G401 (cell line): ENCODE data around the gene CCDC88C. TPM values are rescaled to one million over a fixed set of nuclear protein-coding genes. Genes with fewer than 3 reads are reported as not detected.

Experiments used
- DNase-seq: peaks from one replicate; pipeline ENCODE4 v3.0.0-alpha.2; 2015; ENCODE audit warnings: low spot score
- in situ Hi-C: cut with HindIII; loops from 2 replicates; pipeline ENCODE4 v1.10.0; 2016; ENCODE audit warnings: low sequenced_read_pairs, mixed read lengths
- total RNA-seq: library from RNA; depleted of rRNA; stranded (reverse); fragments of >200 nt; shearing (Covaris generic); gene quantifications from 2 replicates; pipeline ENCODE4 v1.2.3, GENCODE V29; 2014

Gene CCDC88C
- total RNA-seq, 1 experiment from 2014 or later = 16.9 TPM

DNA sequence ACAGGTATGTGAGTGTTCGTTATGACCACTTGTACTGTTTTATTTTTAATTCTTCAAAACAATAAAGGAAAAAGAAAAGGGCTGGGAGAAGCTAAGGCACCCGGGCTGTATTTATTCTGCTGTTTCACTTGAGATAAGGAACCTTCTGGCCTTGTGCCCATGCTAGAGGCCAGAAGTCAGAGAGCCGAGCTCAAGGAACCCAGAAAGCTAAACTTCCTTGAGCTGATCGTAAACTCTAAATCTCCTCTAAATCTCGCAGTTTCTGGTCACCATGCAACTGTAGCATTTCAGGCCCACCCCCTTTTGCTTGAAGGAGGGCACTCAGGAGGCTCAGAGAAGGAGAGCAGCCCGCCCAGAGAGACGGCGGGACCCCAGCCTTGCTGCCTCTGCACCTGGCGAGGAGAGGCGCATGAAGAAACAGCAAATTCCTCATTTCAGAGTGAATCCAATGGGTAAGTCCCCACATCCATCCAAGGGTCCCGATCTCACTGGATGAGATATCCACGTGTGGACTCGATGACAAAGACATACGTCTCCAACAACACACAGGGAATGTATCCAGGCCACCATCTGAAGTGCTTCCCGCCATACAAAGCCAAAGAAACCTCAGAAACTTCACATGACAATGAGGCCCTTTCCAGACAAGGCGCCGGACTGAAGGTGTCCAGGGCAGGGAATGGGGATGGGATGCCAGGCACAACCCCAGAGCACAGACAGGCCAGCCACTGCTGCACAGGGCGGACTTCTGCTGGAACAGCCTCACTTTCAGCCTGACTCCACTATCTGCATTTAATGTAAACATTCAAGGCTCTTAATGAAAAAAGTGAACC is 14.6 kb downstream of the CCDC88C start:
- no peak for DNase-seq
- in situ Hi-C loops = no loop called here

DNA sequence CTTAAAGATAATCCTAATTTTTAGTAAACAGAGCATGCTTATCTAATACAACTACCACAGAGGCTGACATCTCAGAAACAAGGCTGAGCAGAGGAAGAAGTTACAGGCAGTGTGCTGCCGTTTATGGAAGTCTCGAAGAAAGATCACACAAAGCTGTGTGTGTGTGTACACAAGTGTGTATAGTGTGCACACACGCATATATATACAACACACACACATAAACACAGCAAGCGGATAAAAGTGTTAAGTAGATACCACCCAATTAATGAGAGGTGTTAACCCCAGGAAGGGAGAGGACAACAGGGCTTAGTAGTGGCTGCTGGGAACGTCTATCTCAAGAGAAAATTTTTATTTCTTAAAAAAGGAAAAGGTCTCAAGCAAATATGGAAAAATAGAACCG is 15.3 kb downstream of the CCDC88C start:
- in situ Hi-C loops = no loop called here
- DNase-seq = no peak

DNA sequence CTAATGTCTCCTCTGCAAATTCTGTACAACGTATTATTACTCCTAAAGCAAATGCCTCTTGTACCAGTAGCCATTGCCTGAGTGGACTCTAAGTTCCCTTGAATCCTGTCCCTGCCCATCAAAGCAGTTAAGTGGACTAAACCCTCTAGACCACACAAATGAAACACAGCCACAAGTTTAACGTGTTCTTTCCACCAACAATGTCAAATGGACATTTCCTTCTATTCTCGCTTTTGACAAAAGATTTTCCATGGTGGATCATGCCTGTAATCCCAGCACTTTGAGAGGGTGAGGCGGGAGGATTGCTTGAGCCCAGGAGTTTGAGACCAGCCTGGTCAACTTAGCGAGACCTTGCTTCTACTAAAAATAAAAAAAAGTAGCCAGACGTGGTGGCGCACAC is 15.9 kb downstream of the CCDC88C start:
- in situ Hi-C loops = no loop called here
- no peak for DNase-seq

DNA sequence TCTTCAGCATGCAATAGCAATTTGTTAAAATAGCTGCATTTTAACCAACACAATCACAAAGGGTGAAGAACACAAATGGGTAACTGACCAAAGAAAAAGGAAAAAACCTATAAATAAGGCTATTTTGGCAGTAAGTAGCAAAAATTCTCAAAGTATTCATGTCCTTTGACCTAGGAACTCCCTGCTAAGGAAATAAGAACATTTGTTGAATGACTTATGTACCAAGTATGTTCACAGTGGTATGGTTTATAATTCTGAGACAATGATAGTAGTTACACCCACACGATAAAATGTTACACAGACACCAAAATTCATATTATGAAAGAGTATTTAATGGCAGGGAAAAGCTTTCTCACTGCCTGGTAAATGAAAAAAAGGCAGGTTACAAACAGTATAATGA is 16.9 kb downstream of the CCDC88C start:
- DNase-seq = no peak
- in situ Hi-C loops = no loop called here

DNA sequence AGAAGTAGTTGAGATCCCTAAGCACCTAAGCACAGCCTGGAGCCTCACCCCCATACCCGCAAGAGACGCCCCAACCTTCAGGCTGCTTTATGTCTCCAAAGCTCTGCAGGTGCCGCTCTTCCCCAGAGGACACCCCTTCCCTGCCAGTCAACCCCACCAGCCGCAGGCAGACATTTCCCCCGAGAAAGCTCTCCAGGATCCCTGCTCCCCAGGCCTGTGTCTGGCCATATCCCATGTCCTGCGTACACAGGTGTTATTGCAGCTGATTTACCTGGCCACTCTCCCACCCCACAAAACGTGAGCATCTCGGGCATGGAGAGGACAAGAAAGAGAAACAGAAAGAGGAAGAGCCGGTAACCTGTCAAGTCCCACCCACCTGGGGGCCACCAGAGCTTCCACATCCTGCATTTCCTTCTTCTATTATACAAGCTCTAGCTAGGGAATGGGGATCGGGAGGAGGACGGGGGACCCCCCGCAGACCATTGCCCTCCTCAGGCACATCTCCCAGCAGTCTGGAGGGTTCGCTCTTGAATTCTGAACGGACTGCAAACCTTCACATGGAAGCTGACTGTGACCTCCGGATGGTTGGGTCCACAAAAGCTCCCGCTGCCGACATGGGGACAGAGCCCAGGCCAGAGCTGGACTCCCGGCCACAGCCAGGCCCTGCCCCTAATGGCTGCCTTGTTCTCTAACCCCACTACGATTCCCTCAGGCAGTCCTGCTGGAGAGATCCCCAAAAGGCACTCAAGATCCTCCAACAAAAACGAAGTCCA is 17.6 kb downstream of the CCDC88C start:
- in situ Hi-C loops = no loop called here
- DNase-seq = no peak

DNA sequence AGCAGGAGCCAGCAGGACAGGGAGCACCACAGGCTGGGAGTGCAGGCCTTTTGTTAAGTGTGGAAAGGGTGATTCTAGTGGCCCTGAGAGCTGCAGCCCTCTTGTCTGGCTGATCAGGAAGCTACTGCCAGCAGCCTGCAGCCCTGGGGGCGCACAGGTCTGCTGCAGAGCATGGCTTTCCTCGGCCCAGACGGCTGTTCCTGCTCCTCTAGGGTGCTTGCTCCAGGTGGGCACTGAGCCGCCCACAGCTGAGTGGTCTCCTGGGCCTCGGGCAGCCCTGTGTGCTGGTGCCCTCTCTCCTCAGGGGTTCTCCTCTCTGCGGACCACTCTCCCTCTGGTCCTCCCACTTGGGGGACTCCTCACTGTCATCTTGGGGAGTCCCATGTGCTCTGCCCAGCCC is 18.9 kb downstream of the CCDC88C start:
- no peak for DNase-seq
- in situ Hi-C loops = no loop called here

DNA sequence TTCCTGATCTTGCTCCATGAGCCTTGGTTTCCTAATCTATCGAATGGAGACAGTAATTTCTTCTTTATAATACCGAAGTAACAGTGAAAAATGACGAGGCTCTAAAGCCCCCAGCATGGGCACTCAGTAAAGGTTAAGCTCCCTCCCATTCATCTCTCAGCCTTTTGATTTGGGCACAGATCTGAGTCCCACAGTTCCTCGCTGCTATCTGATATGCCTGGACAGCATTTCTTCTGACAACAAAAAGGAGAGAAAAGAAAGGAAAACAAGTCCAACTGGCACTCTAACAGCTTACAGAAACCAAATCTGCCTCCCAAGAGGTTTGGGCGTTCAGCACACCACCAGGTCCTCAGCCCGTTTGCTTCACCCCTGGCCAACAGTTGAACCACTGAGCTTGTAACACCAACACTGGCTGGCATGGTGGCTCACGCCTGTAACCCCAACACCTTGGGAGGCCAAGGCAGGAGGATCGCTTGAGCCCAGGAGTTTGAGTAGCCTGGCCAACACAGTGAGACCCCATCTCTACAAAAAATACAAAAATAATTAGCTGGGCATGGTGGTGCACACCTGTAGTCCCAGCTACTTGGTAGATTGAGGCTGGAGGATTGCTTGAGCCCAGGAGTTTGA is 19.5 kb downstream of the CCDC88C start:
- in situ Hi-C loops = no loop called here

DNA sequence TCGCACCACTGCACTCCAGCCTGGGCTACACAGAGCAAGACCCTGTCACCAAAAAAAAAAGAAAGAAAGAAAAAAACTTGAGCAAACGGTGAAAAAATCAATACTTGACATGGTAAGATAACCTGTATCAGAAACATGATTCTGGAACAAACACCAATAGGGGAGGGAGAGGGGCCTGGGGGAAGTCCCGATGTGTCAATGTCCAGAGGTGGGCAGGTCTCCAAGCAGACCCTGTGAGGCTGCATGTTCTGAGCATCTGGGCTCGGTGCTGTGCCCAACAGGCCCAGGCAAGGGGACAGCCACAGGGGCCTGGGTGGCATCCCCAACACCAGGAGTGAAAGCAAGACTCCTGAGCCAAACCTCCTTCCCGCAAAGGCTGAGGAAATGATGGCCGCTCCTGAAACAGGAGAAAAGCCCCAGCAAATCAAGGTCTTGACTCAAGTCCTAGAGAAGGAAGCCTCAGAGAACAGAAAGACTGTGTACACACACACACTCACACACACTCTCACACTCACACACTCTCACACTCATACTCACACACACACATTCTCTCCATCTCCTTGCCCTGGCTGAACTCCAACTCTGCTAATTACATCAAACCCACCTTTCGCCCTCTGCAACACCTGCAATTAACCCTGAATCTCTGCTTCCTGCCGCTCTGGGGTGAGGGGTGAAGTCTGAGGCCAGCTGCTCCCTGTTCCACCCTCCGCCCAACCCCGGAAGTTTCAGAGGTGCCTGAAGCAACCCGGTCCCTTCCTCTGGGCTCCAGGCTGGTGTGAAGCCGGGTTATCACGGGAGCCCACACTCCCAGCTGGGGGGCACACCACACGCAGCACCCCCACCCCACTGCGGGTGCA is 20.4 kb downstream of the CCDC88C start:
- no peak for DNase-seq

More for the DNA sequence above, 19.5 kb downstream of the CCDC88C start:
- DNase-seq = no peak

DNA sequence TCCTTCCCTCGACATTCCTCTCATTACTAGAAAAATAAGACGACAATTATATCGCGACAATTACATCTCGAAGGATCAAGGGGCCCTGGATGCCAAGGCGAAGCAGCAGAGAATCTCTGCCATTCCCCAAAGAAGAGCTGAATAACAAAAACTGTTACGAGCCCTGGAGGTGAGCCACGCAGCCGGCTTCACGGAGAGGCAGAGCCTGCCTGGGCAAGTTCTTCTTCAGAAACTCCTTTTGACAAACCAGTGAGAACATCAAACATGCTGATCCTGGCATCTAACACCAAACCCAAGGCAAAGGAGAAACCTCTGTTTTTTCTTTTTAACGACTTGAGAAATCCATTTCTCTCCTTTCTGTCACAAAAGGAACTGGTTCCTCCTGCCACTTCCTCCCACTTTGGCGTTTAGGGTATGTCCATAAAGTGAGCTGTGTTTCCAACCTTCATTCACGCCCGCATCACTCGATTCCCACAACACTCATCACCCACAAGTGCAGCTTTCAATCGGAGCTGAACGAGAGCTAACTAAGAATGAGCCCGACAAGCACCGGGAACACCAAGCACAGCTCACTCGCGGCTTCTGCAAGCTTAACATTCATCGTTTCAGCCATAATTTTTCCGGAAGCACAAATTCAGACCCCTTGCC is 21.5 kb downstream of the CCDC88C start:
- in situ Hi-C loops = no loop called here
- DNase-seq = no peak

More for the DNA sequence above, 20.4 kb downstream of the CCDC88C start:
- in situ Hi-C loops = no loop called here

DNA sequence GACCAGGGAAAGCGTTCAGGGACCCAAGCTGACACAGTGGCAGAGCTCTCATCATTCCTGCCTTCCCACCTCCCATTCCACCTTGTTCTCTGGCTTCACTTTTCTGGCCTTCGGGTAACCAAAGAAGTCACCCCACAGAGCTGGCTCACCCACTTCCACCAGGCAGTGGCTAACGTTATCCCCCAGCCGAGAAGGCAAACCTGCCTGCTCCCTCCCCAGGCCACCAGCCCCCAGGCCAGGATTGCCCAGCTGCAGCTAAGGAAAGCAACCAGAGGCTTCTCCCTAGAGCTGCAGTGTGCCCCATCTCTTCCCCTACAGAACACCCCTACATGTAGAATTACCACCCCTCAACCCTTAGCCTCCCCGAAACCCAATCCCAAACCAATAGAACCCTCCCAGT is 22.2 kb downstream of the CCDC88C start:
- in situ Hi-C loops = no loop called here
- DNase-seq = no peak

DNA sequence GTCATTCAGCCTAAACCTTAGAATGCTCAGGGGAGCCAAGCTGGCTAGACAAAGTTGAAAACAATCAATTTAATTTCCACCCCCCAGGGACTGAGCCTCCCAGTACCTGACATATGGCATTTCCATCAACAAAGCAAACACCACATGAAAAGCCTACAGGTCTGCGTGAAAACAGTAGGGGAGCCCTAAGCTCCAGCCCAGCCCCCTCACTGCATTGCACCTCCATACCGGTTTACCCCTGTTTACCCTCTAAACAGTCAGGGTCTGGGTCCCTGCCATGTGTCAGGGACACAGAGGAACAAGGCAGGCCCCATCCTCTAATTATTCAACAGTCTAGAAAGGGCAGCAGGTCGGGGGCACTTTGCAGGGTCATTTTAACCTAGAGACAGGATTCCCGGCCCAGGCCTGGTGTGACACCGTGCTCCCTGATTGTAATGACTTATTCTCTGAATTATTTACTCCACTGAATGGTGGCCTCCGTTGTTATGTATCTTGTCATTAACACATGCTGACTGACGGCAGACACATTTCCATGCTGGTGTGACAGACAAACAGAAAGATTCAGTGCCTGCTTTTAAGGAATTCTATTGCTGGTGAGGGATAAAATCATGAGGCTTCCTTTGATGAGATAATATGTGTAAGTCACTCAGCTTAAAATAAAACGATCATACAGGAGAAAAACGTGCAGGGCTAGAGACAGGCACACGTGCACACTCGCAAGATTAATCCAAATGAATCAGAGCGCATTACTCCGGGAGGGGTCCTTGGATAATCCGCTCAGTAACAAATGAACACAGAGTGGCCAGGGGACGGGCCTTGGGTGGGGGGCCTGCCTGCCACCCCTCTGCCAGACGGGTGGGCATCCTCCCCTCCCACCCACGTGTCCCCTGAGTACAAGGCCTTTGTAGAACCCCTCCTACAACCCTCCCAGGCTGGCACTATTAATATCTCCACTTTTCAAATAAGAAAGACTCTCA is 23.2 kb downstream of the CCDC88C start:
- no peak for DNase-seq
- in situ Hi-C loops = no loop called here

DNA sequence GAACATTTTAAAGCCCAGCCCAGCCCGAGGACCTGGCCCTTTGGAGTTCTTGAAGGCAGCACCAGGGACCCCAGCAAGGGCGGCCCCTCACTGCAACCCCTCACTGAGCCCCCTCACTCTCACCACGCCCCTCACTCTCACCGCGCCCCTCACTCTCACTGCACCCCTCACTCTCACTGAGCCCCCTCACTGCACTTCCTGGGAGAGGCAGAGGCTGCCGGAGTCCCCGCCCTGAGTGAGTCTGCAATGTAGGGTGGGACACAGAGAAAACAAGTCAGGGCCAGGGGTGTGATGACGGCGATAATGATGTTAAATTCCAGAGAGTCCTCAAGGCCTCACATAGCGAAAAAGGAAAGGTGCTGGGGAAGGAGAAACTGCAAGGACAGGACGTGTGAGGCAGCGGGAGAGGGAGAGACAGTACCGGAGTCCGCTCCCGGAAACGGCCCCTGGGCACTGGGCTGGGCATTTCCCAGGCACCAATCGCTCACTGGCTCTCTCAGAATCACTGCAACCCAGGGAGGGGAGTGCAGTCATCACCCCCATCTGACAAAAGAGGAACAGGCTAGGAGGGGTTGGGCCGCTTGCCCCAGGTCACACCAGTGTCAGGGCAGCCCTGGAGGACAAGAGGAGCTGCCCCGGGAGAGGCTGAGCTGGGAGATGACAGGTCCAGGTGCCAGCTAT is 24.9 kb downstream of the CCDC88C start:
- in situ Hi-C loops = no loop called here
- DNase-seq = no peak

DNA sequence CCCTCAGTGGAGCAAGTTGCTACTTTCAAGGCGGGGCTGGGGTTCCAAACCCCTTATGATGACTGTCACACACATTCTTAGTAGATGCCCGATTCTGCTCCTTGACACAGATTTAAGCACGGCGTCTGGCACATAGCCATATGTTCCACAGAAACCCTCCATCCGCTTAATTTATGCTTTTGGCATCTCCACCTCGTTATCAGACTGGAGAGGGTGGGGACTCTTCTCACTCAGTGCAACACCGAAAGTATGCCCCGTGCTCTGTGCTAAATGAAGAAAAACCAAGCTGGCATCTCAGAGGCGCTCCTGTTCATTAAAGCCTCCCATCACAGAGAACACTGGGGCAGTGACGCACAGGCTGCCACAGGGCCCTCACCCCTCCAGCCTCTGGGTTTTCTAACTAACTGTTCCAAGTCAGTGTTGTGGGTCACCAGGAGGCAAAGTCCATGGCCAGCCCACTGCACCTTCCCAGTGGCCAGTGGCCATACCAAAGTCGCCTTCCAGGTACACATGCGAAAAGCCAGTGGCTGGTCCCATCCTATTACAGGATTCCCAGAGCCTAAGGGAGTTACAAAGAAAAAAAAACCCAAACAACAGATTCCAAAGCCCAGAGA is 27.3 kb downstream of the CCDC88C start:
- DNase-seq = peak; percentile 48
- in situ Hi-C loops = no loop called here

DNA sequence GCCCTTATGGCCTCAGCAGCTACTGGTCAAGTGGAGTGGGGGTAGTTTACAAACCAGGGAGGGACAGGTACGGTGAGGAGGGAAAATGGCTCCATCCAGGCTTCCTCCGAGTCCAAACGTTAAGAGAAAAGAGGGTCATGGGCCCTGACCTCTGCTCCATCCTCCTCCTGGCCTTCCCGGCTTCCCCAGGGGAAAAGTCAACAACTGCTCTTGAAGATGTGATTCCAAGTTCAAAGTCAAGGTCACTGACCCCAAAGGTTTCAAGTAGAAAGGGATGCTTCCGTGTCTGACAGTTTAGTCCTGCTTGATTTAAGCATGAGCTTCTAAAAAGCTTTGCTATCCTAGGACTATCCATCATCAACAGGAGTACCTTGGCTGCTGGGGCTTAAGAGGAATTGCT is 28.5 kb downstream of the CCDC88C start:
- in situ Hi-C loops = no loop called here
- DNase-seq = no peak

DNA sequence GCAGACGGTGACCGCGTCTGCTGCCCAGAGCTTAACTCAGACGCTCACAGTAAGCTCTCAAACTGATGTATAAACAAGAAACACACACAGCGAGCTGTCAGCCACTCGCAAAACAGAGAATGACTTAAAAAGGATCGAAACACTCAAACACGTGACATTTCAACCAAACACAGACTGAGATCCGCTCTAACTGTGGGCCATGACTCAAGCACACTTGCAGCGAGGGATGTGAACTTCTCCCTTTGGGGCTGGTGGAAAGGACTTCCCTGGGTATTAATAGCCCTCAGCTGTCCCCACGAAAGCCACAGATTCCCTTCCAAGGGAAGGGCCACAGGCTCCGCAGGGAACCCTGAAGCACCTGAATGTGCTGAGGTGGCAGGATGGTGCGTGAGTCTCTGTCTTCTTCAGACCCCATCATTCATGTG is 29.1 kb downstream of the CCDC88C start:
- in situ Hi-C loops = no loop called here
- no peak for DNase-seq

DNA sequence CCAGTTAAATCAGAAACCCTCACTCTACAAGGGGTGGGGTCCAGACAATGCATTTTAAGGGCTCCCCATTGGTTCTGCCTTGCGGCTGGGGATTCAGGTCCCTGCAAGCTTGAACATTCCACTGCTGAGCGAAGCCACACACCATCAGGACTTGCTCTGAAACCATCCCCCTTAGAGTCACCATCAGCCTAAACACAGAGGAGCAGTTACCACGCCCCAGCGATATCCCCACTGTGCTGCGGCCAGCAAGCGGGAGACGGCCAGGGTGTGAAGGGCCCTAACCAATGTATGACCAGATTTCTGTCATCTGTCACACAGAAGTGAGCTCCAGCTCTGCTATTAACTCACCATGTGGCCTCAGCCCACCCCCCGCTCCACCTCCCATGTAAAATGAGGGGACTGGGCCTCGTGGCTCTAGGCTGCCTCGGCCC is 29.7 kb downstream of the CCDC88C start:
- DNase-seq = no peak
- in situ Hi-C loops = no loop called here
